ENCODE measurements around the gene SLC7A7. TPM values are rescaled to one million over a fixed set of nuclear protein-coding genes. Genes with fewer than 3 reads are reported as not detected.
A peak's percentile ranks its signal among the peaks of the same experiment; 100 is the strongest.

SLC7A7 gene
- total and polyA plus RNA-seq, 2 of the 13 experiments (the other 11 are each of a cell fraction or from before 2014, with no cell fraction given) = 0.13 to 0.63 TPM

DNA sequence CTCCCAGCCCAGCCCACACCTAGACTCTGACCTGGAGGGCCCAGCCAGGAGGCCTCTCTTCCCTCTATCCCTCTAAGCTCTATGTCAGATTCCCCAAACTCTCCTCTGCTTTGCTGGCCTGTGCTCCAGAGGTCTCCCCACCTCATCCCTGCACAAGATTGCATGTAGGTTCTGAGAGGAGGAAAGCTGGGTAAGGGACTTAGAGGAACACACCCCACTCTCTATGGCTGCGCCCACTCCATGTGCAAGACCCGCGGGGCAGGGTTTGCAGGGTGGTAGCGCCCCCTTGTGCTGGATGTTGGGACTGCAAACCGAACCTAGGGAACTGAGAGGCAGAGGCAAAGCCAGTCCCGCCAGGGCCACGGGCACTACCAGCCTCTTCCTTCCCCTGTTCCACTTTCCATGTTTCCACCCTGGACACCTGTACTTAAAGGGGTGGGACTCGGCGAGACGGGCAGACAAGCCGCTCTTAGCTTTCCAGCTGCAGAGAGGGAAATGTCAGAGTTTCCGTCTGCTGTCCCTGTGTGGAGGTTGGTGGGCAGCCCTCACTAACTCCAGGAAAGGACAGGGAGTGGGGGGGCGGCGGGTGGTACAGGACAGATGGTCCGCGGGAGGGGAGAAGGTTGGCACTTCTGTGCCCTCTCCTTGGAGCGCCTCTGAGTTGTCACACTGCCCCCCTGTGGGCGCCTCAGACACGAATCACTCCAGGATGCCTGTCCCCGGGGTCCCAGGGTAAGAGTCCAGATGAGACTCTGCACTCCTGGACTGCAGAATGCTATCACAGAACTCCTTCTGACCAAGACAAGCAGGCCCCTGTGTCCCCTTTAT, 37.9 kb upstream of the SLC7A7 start (continued):
- TF ChIP-seq ZFYVE20 (CRISPR knock-in tag; IDR thresholded peaks at IDR 0.05; ENCODE audit: borderline replicate concordance, low read depth) = no peak; the same call in 1 of the 2 replicates
- TF ChIP-seq ZNF816 (CRISPR knock-in tag; IDR thresholded peaks at IDR 0.05; ENCODE audit: borderline replicate concordance) = 0 out of 2 replicates have a peak, but pooled peaks have one; percentile 3
- TF ChIP-seq, protein P1, sequence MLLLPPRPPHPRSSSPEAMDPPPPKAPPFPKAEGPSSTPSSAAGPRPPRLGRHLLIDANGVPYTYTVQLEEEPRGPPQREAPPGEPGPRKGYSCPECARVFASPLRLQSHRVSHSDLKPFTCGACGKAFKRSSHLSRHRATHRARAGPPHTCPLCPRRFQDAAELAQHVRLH (CRISPR knock-in tag; IDR thresholded peaks at IDR 0.05; ENCODE audit: borderline replicate concordance, low read depth) = peak; percentile 95
- TF ChIP-seq KDM2A (CRISPR knock-in tag; IDR thresholded peaks at IDR 0.05; ENCODE audit: borderline replicate concordance, low read depth) = peak; percentile 97
- TF ChIP-seq, protein P2, sequence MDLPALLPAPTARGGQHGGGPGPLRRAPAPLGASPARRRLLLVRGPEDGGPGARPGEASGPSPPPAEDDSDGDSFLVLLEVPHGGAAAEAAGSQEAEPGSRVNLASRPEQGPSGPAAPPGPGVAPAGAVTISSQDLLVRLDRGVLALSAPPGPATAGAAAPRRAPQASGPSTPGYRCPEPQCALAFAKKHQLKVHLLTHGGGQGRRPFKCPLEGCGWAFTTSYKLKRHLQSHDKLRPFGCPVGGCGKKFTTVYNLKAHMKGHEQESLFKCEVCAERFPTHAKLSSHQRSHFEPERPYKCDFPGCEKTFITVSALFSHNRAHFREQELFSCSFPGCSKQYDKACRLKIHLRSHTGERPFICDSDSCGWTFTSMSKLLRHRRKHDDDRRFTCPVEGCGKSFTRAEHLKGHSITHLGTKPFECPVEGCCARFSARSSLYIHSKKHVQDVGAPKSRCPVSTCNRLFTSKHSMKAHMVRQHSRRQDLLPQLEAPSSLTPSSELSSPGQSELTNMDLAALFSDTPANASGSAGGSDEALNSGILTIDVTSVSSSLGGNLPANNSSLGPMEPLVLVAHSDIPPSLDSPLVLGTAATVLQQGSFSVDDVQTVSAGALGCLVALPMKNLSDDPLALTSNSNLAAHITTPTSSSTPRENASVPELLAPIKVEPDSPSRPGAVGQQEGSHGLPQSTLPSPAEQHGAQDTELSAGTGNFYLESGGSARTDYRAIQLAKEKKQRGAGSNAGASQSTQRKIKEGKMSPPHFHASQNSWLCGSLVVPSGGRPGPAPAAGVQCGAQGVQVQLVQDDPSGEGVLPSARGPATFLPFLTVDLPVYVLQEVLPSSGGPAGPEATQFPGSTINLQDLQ (CRISPR knock-in tag; IDR thresholded peaks at IDR 0.05) = peak; percentile 60; the same call in 1 of the 2 replicates
- TF ChIP-seq NRL (CRISPR knock-in tag; IDR thresholded peaks at IDR 0.05; ENCODE audit: borderline replicate concordance) = peak; percentile 96
- TF ChIP-seq, protein P3, sequence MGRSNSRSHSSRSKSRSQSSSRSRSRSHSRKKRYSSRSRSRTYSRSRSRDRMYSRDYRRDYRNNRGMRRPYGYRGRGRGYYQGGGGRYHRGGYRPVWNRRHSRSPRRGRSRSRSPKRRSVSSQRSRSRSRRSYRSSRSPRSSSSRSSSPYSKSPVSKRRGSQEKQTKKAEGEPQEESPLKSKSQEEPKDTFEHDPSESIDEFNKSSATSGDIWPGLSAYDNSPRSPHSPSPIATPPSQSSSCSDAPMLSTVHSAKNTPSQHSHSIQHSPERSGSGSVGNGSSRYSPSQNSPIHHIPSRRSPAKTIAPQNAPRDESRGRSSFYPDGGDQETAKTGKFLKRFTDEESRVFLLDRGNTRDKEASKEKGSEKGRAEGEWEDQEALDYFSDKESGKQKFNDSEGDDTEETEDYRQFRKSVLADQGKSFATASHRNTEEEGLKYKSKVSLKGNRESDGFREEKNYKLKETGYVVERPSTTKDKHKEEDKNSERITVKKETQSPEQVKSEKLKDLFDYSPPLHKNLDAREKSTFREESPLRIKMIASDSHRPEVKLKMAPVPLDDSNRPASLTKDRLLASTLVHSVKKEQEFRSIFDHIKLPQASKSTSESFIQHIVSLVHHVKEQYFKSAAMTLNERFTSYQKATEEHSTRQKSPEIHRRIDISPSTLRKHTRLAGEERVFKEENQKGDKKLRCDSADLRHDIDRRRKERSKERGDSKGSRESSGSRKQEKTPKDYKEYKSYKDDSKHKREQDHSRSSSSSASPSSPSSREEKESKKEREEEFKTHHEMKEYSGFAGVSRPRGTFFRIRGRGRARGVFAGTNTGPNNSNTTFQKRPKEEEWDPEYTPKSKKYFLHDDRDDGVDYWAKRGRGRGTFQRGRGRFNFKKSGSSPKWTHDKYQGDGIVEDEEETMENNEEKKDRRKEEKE (IDR thresholded peaks at IDR 0.05) = no peak
- peak; percentile 74 for TF ChIP-seq MYNN (CRISPR knock-in tag; IDR thresholded peaks at IDR 0.05; ENCODE audit: low read depth)
- peak; percentile 99 for TF ChIP-seq XRCC5 (optimal IDR thresholded peaks at IDR 0.05; ENCODE audit: low read length)
- no peak for TF ChIP-seq SIN3B (IDR thresholded peaks at IDR 0.05; ENCODE audit: low read length)
- TF ChIP-seq, protein P4, sequence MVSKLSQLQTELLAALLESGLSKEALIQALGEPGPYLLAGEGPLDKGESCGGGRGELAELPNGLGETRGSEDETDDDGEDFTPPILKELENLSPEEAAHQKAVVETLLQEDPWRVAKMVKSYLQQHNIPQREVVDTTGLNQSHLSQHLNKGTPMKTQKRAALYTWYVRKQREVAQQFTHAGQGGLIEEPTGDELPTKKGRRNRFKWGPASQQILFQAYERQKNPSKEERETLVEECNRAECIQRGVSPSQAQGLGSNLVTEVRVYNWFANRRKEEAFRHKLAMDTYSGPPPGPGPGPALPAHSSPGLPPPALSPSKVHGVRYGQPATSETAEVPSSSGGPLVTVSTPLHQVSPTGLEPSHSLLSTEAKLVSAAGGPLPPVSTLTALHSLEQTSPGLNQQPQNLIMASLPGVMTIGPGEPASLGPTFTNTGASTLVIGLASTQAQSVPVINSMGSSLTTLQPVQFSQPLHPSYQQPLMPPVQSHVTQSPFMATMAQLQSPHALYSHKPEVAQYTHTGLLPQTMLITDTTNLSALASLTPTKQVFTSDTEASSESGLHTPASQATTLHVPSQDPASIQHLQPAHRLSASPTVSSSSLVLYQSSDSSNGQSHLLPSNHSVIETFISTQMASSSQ (IDR thresholded peaks at IDR 0.05; ENCODE audit: low read depth) = 0 out of 2 replicates have a peak, but pooled peaks have one; percentile 16
- TF ChIP-seq, protein P4 (CRISPR knock-in tag; IDR thresholded peaks at IDR 0.05; ENCODE audit: borderline replicate concordance) = peak; percentile 69
- no peak for TF ChIP-seq ZSCAN30 (CRISPR knock-in tag; IDR thresholded peaks at IDR 0.05)
- TF ChIP-seq, protein P5, sequence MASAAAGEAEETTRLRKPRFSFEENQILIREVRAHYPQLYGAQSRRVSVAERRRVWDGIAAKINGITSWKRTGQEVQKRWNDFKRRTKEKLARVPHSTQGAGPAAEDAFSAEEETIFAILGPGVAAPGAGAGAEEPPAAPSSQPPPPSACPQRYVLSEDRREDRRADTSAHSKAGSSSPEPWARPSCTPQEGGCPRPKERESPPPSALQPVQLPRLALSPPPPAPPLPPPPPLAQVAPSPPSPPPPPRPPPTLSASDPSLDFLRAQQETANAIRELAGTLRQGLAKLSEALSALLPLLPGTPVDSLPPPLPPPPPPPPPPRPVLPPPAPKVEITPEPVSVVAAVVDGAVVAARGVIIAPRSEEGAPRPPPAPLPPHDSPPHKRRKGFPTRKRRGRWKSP (CRISPR knock-in tag; IDR thresholded peaks at IDR 0.05) = peak; percentile 93; the same call in 1 of the 2 replicates
- TF ChIP-seq GABPB1 (CRISPR knock-in tag; IDR thresholded peaks at IDR 0.05) = peak; percentile 72

All from HepG2 (cell line).